ENCODE data around the gene PXT1.

- TF ChIP-seq CTBP1 (IDR thresholded peaks at IDR 0.05; ENCODE audit: borderline replicate concordance) (no peak), TEAD4 (IDR thresholded peaks at IDR 0.05; ENCODE audit: low read length) (no peak), TEAD4 (CRISPR knock-in tag; IDR thresholded peaks at IDR 0.05; ENCODE audit: borderline replicate concordance) (no peak), ZNF407 (IDR thresholded peaks at IDR 0.05; ENCODE audit: low read depth) (no peak), MBD1 (CRISPR knock-in tag; IDR thresholded peaks at IDR 0.05) (no peak), LARP7 (IDR thresholded peaks at IDR 0.05) (no peak), ESRRA (IDR thresholded peaks at IDR 0.05; ENCODE audit: borderline replicate concordance, low read depth) (no peak), ZNF384 (IDR thresholded peaks at IDR 0.05; ENCODE audit: low read depth, low read length) (no peak), SRF (CRISPR knock-in tag; IDR thresholded peaks at IDR 0.05) (no peak), HCFC1 (IDR thresholded peaks at IDR 0.05; ENCODE audit: low read depth, low read length) (no peak), ZNF232 (CRISPR knock-in tag; IDR thresholded peaks at IDR 0.05) (no peak), FOXK2 (conservative IDR thresholded peaks at IDR 0.05 in 1 of 2, IDR thresholded peaks at IDR 0.05 in 1 of 2; ENCODE audit: low read depth in 2 of 2) (no peak), JUND (IDR thresholded peaks at IDR 0.05; ENCODE audit: borderline replicate concordance, low read depth, low read length) (no peak), JUND (tag; IDR thresholded peaks at IDR 0.05; ENCODE audit: borderline replicate concordance, low read depth, low read length) (no peak), ZBTB49 (CRISPR knock-in tag; IDR thresholded peaks at IDR 0.05; ENCODE audit: borderline replicate concordance) (no peak)
These were observed 93.4 kb downstream of the PXT1 start for GRCh38 chr6:36349240-36349639.
